Tongue (tissue), 2 donors: Measurements from ENCODE around the gene CPNE4. TPM values are rescaled to one million over a fixed set of nuclear protein-coding genes. Genes with fewer than 3 reads are reported as not detected.

Source experiments
- DNase-seq: peaks from one replicate; pipeline ENCODE4 v3.0.0-alpha.2; 2015
- total RNA-seq: library from RNA; depleted of rRNA; stranded (reverse); fragments of >200 nt; gene quantifications from one replicate; pipeline ENCODE4 v1.2.3, GENCODE V29; 2014

The CPNE4 gene
- total RNA-seq, 1 donor from 2014 or later: 1.5 TPM

GRCh38 chr3:131692356-131692755 lies 342.5 kb downstream of the CPNE4 start:
- DNase-seq: no peak

DNA sequence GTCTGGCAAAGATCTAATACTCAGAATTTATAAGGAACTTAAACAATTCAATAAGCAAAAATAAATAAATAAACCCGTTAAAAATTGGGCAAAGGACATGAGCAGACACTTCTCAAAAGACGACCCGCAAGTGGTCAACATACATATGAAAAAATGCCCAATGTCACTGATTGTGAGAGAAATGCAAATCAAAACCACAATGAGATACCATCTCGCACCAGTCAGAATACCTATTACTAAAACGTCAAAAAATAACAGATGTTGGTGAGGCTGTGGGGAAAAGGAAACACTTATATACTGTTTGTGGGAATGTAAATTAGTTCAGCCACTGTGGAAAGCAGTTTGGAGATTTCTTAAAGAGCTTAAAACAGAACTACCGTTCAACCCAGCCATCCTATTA lies 344.0 kb downstream of the CPNE4 start:
- DNase-seq: no peak

- no peak for DNase-seq
Observed at GRCh38 chr3:131688370-131688769, 346.4 kb downstream of the CPNE4 start.

DNA sequence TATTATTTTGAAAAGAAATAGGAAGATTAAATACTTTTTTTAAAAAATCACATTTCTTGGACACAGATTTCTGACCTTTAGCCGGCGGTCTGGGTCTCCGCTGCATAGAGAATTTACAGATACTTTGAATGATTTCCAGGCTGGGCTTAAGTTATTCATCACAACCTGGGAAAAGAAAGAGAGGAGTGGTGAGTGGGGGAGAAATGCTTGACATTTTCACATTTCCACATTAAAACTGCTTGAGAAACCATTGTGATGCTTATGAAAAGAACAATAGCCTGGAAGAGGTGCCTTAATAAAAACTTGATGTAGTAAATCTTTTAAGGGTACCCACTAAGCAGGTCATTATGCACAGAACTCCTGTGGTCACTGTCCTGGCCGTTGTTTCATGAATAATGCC lies 365.2 kb downstream of the CPNE4 start:
- no peak for DNase-seq

DNA sequence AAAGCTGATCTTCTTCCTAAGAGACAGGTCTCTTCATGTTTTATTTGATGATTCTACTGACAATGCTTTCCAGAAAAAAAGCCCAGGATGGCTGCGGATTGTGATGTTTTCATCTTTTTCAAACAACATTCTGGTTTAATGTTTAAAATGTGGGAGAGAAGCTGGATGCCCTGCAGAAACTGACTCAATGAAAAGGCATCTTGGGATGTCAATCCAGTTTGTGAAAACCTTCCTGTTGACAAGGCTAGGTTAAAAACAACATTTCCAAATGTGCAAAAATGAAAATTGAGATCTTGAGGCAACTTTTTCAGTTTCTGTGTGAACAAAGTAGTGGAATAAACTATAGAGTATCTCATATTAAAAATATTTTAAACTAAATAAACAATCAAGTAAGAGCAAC lies 376.0 kb downstream of the CPNE4 start:
- peak; percentile 4 for DNase-seq

GRCh38 chr3:131658115-131658514 lies 376.7 kb downstream of the CPNE4 start:
- DNase-seq: no peak

DNA sequence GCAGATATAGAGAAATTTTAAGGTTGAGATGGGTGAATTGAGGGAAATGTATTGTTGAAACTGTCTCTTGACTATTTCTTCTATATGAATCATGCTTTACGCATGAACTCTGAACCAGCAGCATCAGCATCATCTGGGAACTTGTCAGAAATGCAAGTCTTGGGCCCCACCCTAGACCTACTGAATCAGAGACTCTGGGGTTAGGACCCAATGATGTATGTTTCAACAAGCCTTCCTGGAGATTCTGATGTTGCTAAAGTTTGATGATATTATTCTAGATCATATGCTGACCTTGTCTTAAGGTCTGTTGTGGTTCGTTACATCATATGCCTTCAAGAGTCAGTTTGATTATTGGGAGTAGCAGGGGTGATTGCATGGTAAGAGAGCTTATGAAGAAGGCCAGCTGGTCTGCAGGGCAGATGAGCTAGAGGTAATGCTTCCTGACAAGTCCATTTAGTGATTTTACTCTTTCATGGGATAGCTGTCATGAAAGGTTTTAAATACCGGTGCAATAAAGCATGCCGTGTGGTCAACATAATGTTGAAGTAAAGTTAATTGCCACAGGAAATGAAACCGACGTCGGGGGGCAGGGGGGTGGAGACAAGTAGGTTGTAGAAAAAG lies 379.6 kb downstream of the CPNE4 start:
- DNase-seq: no peak

- no peak for DNase-seq
Observed at GRCh38 chr3:131645638-131646037, 389.2 kb downstream of the CPNE4 start.

DNA sequence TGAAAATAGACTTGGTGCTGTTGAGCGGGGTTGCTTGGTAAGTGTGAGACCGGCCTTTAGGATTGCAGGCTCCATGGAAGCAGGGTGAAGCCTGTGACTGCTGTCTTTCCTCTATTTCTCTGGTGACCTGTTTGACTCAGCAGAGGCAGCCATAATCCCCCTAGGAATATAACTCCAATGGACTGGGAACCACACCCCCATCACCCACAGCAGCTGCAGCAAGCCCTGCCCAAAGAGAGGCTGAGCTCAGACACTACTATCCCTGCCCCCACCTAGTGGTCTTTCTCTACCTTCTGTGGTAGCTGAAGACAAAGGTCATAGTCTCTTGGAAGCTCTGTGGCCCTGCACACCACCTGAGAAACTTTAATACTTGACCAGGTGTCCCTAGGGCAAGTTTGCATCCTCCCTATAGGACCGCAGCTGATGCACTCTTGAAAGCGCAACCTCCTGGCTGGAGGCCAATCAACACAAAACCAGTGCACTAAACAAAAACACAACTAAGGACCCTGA lies 398.5 kb downstream of the CPNE4 start:
- no peak for DNase-seq

GRCh38 chr3:131630807-131631206 lies 404.0 kb downstream of the CPNE4 start:
- peak; percentile 28 for DNase-seq

- no peak for DNase-seq
Observed at GRCh38 chr3:131630097-131630496, 404.7 kb downstream of the CPNE4 start.

- DNase-seq: no peak
Observed at GRCh38 chr3:131623431-131623830, 411.4 kb downstream of the CPNE4 start.

DNA sequence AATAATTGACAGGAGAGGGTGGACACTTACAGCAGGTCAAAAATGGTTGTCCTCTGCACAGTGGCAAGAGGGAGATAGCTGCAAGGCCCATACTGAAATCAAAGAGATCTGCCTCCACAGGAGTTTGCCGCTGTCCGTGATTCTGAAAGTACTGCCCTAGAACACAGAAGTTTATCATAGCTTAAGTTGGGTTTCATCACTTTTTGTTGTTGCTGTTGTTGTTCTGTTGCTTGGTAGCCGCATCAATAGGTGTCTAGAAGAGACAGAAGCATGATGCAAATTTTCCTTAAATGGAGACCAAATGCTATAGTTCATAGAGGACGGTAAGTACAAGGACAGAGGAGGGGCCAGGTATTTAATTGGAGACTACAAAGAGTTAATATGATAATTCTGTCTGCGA lies 412.1 kb downstream of the CPNE4 start:
- DNase-seq: no peak

DNA sequence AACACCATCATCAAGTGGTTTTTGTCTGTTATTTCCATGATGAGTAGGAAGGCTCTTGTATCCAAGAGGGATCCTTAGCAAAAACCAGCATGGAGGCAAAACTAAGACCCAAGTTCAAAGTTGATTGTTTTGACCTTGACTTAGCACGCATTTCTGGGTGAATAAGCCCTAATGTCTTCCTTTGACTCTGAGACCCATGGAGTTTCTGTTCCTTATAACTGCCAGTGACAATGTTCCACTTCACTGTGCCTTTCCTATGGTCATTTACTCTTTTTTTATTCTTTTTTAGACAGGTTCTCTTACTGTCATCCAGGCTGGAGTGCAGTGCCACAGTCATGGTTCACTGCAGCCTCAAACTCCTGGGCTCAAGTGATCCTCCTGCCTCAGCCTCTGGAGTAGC lies 413.8 kb downstream of the CPNE4 start:
- no peak for DNase-seq

DNA sequence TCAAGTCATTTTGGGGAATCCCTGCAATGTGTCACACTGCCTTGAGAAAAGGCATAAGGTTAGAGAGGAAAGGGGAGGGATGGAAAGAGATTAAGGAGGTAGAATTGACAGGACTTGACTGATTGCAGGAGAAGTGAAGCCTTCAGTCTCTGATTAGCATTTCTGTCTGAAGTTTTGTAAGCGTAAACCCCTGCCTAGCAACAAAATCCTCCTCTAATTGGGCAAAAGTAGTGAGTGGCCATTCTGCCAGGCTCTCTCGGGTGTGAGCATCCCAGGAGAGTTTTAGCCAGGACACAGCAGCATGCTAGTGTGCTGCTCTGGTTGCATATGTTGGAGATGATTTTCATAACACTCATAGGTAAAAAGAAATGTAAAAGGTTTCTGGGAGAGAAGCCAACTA lies 415.0 kb downstream of the CPNE4 start:
- no peak for DNase-seq

DNA sequence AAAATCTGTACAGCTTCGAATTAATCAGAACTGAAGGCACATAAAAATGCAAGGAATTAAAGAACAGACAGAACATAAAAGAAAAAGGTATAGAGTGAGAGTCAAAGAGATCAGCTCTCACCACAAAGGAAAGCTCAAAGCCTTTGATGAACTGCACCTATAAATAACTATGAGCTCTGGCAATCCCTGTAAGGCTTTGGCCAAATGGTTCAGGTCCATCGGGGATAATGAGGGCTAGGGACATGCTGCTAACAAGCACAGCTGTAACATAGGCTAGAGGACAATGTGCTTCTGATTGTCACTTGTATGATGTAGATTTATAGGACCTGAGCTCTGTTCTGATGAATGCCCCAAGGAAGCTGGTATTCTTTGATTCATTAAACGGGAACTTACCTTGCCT lies 418.1 kb downstream of the CPNE4 start:
- DNase-seq: no peak

DNA sequence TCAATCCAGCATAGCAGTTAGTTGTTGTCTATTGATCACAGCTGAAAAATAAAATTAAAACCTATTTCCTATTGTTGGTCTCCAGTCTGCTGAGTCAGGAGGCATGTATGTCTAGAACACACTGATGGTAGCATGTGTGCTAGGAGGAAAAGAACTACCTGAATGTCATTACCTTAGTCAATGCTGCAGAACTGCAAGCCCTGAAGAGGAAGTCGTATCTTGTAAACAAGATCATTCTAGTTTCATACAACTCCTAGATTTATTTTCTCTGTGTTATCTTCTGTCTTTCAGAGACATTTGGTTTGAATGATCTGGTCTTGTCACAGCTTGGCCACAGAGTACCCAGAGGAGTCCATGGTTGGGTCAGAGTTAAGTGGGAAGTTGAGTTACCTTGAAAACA lies 422.1 kb downstream of the CPNE4 start:
- DNase-seq: no peak

GRCh38 chr3:131610174-131610573 lies 424.6 kb downstream of the CPNE4 start:
- DNase-seq: no peak

- DNase-seq: no peak
Observed at GRCh38 chr3:131608741-131609140, 426.1 kb downstream of the CPNE4 start.

DNA sequence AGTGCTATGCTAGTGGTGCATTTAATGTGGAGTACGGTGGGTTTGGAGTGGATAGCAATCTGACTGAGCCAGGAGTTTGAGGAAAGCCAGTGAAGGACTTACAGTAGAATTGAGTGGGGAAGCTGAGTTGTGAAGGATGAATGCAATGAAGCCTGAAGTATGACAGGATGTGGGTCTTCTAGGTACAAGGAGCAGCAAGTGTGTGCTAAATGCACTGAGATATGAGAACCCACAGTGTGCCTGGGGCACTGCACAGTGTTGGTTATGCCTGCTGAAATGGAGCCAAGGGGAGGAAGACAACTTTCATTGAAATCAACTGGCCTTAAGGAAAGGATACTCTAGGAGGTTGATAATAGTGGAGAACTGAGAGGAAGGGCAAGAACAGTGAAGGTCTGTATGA lies 426.5 kb downstream of the CPNE4 start:
- no peak for DNase-seq

DNA sequence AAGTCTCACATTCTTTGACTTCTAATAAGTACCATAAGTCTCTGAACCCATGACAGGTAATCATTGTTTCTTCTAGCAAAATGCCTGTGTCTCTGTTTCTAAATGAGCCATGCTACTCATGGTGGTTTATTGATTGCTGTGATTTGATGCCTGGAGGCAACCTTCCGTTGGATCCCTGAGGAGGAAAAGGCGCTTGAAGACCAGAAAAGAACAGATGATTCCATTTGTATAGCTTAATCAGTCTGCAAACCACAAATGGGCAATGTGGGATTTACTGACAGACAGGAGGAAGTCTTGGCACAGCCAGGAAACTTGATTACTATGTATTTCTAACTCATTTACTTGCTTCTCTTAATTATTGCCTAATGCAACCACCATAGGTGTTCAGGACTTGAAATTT lies 428.9 kb downstream of the CPNE4 start:
- no peak for DNase-seq

GRCh38 chr3:131602011-131602779 lies 432.6 kb downstream of the CPNE4 start:
- no peak for DNase-seq

DNA sequence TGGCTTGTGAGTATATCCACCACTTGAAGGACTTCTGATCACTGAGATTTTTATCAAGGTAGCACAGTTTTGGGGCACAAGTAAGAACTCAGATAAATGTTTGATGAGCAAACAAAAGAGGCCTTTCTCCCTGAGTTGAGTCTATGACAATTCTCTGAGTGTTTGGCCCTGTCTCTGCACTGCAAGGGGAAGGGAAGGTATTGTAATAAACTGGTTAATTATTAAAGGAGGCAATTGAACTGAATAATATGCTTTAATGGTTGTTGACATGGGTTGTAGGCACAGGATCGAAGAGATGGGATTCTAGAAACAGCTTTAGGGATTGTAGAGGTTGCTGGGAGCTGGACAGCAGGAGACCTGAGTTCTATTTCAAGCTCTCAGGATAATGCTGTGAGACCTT lies 437.0 kb downstream of the CPNE4 start:
- no peak for DNase-seq

DNA sequence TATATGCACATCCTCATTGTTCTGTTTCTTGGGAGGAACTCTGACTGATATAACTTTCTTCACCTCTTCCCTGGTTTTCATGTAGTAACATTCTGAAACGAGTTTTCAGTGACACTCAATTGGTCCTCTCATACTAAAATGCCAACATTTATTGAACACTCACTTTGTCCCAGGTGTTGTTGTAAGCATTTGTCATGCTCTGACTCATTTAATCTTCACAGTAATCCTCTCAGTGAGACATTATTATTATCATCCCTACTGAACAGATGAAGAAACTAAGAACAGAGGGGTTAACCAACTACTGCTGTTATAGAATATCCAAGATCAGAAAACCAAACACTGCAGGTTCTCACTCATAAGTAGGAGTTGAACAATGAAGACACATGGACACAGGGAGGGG lies 437.9 kb downstream of the CPNE4 start:
- DNase-seq: no peak
